LNCAP (cell line): Measurements from ENCODE around the gene SHB.

ENCODE experiments used
- CTCF ChIP-seq: fragments of 450-650 bp; IDR thresholded peaks from 2 replicates; pipeline ENCODE4 v1.5.1; 2017; ENCODE audit warnings: mild to moderate bottlenecking

SHB gene

GRCh38 chr9:38065369-38066075 is 3.5 kb downstream of the SHB start:
- TF ChIP-seq CTCF: no peak

- no peak for TF ChIP-seq CTCF
Observed at GRCh38 chr9:38064842-38065368, 4.1 kb downstream of the SHB start.

- no peak for TF ChIP-seq CTCF
Observed at GRCh38 chr9:38063363-38063707, 5.7 kb downstream of the SHB start.

GRCh38 chr9:38062498-38063362 is 6.3 kb downstream of the SHB start:
- TF ChIP-seq CTCF: no peak

GRCh38 chr9:38062106-38062497 is 6.9 kb downstream of the SHB start:
- TF ChIP-seq CTCF: no peak

GRCh38 chr9:38061326-38061977 is 7.6 kb downstream of the SHB start:
- TF ChIP-seq CTCF: no peak

GRCh38 chr9:38060681-38061080 is 8.3 kb downstream of the SHB start:
- TF ChIP-seq CTCF: no peak
